ENCODE results near the gene RORC.
"Not testable (repeated sequence)": the region's sequence is repeated elsewhere in the genome, so short reads cannot be mapped to it uniquely, and the experiment has no call there.

The RORC gene

GRCh38 chr1:151803915-151804314 lies 27.7 kb downstream of the RORC start:
- no peak for FAIRE-seq

DNA sequence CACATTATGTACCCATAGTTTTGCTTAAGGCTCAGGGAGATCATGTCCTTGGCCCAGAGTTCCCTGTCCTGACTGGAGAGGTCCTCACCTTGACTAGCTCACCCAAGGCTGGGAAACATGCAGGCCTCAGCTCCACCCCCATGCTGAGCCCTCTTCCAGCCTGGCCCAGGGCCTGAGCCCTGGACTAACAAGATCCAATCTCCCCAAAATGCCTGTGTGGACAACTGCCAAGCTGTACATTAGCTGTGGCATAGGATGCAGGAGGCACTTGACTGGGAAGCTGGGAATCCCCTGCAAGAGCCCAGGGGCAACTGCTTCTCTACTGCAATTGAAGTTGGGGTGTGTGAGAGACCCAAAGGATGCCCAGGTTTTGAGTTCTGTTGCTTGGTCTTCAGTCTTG lies 28.4 kb downstream of the RORC start:
- no peak for FAIRE-seq

GRCh38 chr1:151802372-151802771 lies 29.2 kb downstream of the RORC start:
- no peak for FAIRE-seq

GRCh38 chr1:151801846-151802245 lies 29.8 kb downstream of the RORC start:
- FAIRE-seq, result no peak

- no peak for FAIRE-seq
Observed at GRCh38 chr1:151801310-151801820, 30.2 kb downstream of the RORC start.

DNA sequence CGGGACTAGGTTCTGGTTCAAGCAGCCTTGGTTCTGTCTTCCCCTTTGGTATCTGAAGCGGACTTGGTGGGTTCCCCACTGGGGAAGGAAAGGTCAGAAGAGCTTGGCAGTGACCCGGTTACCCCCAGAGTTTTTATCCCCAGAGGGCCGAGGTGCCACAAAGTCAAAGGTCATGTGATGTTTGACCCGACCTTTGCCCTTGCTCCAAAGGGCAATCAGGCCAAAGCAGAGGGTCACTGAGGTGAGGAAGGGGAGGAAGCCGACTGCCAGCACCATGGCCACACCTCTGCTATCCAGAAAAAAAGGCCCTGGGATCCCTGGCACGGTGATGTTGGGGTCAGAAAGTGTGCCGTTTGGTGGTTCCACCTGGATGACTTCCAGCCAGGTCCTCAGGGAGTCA lies 30.8 kb downstream of the RORC start:
- no peak for FAIRE-seq

- FAIRE-seq, result no peak
Observed at GRCh38 chr1:151799179-151800022, 32.2 kb downstream of the RORC start.

DNA sequence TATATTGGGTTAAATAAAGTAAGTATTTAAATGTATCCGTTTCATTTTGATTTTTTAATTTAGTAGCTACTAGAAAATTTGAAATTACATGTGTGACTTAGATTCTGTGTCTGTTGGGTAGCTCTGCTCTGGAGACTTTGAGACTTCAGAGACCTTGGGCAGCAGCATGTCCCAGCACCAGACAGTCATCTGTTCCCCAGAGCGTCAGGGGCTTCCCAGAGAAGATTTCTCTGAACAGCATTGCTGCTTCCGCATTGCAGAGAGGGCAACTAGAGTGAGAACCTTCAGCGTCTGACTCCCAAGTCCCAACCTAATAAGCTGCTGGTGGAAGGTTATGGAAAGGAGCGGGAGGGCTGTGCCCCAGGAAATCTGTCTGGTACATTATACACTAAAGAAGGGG lies 33.0 kb downstream of the RORC start:
- no peak for FAIRE-seq

DNA sequence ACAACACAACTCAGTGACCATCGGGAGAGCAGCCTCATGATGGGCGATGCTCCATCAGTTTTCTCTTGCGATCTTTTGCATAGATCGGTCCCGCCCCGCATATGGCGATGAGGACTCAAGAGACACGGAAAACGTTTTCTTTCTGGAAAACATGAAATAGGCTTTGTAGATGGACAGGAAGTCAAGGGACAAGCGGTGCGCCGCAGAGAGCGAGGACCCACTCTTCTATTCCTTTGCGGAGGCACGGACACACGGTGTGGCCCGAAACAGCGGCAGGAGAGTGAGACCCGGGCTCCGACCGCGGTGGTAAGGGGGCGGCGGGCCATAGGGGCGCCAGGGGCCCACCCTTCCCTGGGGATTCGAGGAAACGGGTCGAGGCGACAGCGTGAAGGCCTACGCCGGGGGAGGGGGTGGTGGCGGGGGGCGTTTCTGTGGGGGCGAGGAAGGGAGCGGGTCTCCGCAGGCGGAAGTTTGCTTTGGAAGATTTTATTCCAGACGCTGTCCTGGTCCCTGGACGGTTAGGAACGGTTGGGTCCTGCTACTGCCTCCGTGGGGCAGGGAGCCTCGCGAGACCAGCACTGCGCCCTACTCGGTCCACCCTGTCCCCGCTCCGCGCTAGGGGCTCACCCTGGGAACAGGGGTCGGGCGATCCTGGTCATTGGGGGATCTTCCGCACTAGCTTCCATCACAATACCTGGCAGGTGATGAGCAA lies 40.5 kb downstream of the RORC start:
- no peak for FAIRE-seq

DNA sequence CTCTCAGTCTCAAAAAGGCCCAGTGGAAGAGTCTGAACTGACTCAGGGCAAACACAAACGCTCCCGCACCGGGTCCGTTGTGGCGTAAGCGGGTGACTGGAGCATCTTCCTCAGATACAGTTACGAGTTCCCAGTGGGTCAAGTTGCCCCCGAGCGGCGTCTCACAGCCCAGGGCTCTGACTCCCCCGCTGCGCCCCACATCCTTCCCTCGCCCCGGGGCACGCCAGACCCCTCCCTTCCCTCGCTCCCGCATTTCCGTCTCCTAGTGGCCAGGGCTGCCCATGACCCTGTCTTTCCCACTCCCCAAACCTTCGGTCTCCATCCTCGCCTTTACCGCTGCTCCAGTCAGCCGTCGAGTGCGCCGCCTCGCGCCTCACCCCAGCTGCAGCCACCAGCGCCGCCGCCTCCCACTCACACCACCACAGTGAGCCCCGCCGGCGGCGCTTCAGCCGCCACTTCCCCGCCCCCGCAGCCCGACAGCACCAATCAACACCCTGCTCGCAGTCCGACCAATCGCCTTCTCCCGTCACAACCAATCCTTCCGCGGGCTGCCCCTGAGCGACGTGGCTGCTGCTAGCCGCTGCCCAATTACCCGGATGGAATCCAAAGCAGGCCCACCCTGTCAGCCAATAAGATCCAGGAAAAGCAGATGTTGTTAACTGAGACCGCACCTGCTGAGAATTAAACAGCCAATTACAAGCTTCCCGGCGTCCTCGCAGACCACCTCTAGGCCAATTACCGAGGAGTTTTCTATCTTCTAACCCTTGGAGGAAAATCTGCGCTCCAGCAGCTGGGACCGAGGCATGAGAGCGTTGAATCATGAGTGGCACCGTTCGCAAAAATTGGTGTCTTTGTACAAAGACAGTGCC lies 41.3 kb downstream of the RORC start, which contains the start of gene TDRKH:
Gene TDRKH (minus strand): TSS at position 430 of the 869 bp plus-strand sequence. CDS start 7,478 bp downstream, outside the sequence.
- FAIRE-seq, result peak; percentile 97

GRCh38 chr1:151787689-151788088 lies 43.9 kb downstream of the RORC start:
- no peak for FAIRE-seq

GRCh38 chr1:151783796-151784195 lies 47.8 kb downstream of the RORC start:
- FAIRE-seq, result no peak

- no peak for FAIRE-seq
Observed at GRCh38 chr1:151782741-151783140, 48.9 kb downstream of the RORC start.

GRCh38 chr1:151782026-151782425 lies 49.6 kb downstream of the RORC start:
- FAIRE-seq, result not testable (repeated sequence)

DNA sequence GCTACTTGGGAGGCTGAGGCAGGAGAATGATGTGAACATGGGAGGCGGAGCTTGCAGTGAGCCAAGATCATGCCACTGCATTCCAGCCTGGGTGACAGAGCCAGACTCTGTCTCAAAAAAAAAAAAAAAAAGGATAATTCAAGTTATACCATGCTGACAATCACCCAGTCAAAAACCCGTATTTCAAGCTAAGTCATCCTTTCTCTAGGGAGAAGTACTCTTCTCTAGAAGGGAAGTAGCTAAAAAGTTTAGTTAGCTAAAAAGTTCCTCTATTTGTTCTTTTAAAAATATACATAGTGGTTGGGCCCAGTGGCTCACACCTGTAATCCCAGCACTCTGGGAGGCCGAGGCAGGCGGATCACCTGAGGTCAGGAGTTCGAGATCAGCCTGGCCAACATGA lies 50.9 kb downstream of the RORC start:
- FAIRE-seq, result not testable (repeated sequence)

GRCh38 chr1:151779852-151780251 lies 51.8 kb downstream of the RORC start:
- FAIRE-seq, result no peak

- FAIRE-seq, result no peak
Observed at GRCh38 chr1:151777317-151777716, 54.3 kb downstream of the RORC start.

DNA sequence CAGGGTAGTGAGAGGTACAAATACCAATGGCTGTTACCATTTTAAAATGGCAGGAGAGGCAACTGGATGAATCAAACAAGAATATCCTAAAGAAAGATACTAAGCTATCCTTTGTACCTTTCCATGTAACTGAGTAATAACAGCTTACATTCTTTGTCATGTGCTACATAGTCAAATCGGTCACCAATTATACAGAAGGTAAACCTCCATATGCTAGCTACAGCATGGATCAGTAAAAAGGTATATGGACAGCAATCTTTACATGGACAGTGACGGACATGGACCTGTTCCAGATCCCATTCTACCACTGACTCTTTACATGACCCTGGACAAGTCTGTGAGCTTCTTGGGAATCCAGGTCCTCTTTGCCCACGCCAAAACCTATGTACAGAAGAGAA lies 54.9 kb downstream of the RORC start:
- FAIRE-seq, result no peak

- FAIRE-seq, result no peak
Observed at GRCh38 chr1:151775894-151776664, 55.5 kb downstream of the RORC start.

DNA sequence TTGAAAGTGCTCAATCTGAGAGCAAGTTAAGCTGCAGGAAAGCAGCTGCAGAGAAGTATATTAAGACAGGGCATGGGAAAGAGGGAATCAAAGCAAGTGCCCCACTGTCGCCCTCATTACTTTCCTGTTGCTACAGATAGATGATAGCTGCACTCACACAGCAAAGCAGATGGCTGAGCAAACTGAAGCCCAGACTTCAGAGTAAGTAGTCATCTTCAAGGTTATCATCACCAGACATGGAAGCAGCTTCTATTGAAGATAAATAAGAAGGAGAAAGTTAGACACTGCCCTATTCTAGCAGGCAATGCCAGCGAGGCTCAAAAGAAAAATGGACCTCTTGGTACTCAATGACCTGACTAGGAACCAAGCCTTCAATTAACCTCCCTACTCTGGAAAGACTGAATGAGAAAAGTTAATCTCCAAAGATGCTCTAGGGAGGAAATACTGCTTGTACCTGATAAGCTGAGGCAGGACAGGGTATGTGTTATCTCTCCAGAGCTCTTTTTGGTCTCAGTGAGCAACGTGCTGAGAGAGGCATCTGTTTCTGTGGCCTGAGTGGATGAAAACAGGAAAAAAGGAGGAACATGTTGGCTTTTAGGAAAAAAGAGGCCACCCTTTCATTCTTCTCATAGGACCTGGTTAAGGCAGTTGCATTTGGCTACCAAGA lies 57.2 kb downstream of the RORC start:
- FAIRE-seq, result no peak

- FAIRE-seq, result no peak
Observed at GRCh38 chr1:151773702-151774101, 57.9 kb downstream of the RORC start.

DNA sequence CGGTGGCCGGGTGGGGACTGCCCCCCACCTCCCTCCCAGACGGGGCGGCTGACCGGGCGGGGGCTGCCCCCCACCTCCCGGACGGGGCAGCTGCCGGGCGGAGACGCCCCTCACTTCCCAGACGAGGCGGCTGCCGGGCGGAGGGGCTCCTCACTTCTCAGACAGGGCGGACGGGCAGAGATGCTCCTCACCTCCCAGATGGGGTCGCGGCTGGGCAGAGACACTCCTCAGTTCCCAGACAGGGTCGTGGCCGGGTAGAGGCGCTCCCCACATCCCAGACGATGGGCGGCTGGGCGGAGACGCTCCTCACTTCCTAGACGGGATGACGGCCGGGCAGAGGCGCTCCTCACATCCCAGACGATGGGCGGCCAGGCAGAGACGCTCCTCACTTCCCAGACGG lies 62.3 kb downstream of the RORC start:
- not testable (repeated sequence) for FAIRE-seq

Data from islet of Langerhans (tissue), 1 donor.